SU-DHL-6 (cell line): Measurements from ENCODE around the gene NKAIN4.

Experiments used
- H2AFZ ChIP-seq: fragments of 200-600 bp; sonication (generic); 2 replicates; pipeline ENCODE4 v1.6.1; 2014; ENCODE audit warnings: low read depth, mild to moderate bottlenecking, moderate library complexity, mixed read lengths, antibody characterized with exemption, low read length; ENCODE audit not compliant: severe bottlenecking
- H3F3A ChIP-seq: fragments of 200-600 bp; shearing (Covaris generic); 2 replicates; pipeline ENCODE4 v1.6.0; 2016; ENCODE audit warnings: antibody characterized with exemption, mild to moderate bottlenecking; ENCODE audit not compliant: insufficient read depth
- H3K27ac ChIP-seq: fragments of 200-600 bp; sonication (generic); 2 replicates; pipeline ENCODE4 v1.5.1; 2016; ENCODE audit warnings: low read depth, mild to moderate bottlenecking, low read length, moderate library complexity, mixed read lengths
- H3K27me3 ChIP-seq: fragments of 200-600 bp; sonication (generic), shearing (Covaris generic); 2 replicates; pipeline ENCODE4 v1.6.0; 2014; ENCODE audit warnings: mild to moderate bottlenecking, low read length
- H3K36me3 ChIP-seq: fragments of 200-600 bp; sonication (generic); 2 replicates; pipeline ENCODE4 v1.6.1; 2014; ENCODE audit warnings: mild to moderate bottlenecking, low read length, mixed read lengths
- H3K4me2 ChIP-seq: fragments of 300-600, 200-600 bp; shearing (Covaris generic), sonication (generic); 2 replicates; pipeline ENCODE4 v1.6.0; 2014; ENCODE audit warnings: low read length, low read depth, mild to moderate bottlenecking; ENCODE audit not compliant: poor library complexity, severe bottlenecking
- H3K4me3 ChIP-seq: fragments of 200-600 bp; sonication (generic); 2 replicates; pipeline ENCODE4 v1.5.1; 2014; ENCODE audit warnings: antibody characterized with exemption, low read length, mild to moderate bottlenecking, mixed read lengths; ENCODE audit not compliant: insufficient read depth, poor library complexity, severe bottlenecking
- H3K79me2 ChIP-seq: fragments of 200-600 bp; sonication (generic); 2 replicates; pipeline ENCODE4 v1.6.1; 2014; ENCODE audit warnings: mild to moderate bottlenecking, low read length, moderate library complexity; ENCODE audit not compliant: insufficient read depth
- H3K9ac ChIP-seq: fragments of 200-600 bp; sonication (generic); 2 replicates; pipeline ENCODE4 v1.7.0; 2014; ENCODE audit warnings: mild to moderate bottlenecking, low read length
- H3K9me2 ChIP-seq: fragments of 200-600 bp; sonication (generic); replicated peaks from 2 replicates; pipeline ENCODE4 v1.6.1; 2014; ENCODE audit warnings: low read length; ENCODE audit not compliant: insufficient read depth
- H3K9me3 ChIP-seq: fragments of 200-600 bp; sonication (generic); 2 replicates; pipeline ENCODE4 v1.6.1; 2014; ENCODE audit warnings: low read length, mixed read lengths; ENCODE audit not compliant: insufficient read depth
- H4K20me1 ChIP-seq: fragments of 200-600 bp; sonication (generic); 2 replicates; pipeline ENCODE4 v1.6.1; 2014; ENCODE audit warnings: low read depth, mild to moderate bottlenecking, antibody characterized with exemption, low read length, moderate library complexity, mixed read lengths
- EZH2phosphoT487 ChIP-seq: fragments of 200-600 bp; sonication (generic), shearing (Covaris generic); conservative IDR thresholded peaks from 2 replicates; pipeline ENCODE4 v1.6.1; 2018; ENCODE audit warnings: mild to moderate bottlenecking, antibody characterized with exemption, low read length, moderate library complexity, mixed read lengths
- TF ChIP-seq, protein P1 (sequence below): fragments of 200-600 bp; sonication (generic); IDR thresholded peaks from one replicate; pipeline ENCODE4 v1.5.1; 2017; ENCODE audit warnings: antibody characterized with exemption, mild to moderate bottlenecking, low read length, moderate library complexity; ENCODE audit not compliant: insufficient read depth, poor library complexity, severe bottlenecking

NKAIN4 gene

DNA sequence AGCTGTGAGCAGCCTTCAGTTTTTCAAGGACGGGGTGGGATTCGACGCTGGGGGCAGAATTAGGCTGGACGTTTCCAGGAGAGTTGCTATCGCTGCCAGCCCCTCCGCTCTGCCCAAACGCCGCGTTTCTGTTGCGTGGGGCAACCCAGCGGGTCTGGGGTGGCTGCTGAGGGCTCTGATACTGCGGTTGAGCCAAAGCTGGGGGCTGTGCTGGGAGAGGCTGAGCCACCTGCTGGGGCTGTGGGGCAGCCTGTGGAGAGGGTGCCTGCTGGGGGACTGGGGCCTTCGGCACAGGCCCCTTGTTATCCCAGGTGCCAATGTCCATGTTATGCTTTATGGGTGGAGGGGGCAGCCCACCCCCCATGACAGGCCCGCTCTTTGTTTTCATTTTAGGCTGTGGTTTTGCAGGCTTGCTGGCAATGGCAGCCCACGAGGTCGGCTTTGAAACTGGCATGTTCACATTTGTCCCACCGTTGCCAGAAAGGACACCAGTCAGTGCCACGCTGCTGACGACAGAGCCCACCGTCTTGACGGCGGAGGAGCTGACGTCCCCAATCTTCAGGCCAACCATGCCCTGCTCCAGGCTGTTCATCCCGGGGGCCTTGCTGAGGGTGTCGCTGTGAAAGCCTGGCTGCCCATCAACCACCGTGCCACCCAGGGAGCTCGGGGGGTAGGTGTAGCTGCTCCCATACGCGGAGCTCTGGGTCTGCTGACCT is 51.3 kb downstream of the NKAIN4 start:
- no peak for TF ChIP-seq EZH2phosphoT487
- TF ChIP-seq, protein P1, sequence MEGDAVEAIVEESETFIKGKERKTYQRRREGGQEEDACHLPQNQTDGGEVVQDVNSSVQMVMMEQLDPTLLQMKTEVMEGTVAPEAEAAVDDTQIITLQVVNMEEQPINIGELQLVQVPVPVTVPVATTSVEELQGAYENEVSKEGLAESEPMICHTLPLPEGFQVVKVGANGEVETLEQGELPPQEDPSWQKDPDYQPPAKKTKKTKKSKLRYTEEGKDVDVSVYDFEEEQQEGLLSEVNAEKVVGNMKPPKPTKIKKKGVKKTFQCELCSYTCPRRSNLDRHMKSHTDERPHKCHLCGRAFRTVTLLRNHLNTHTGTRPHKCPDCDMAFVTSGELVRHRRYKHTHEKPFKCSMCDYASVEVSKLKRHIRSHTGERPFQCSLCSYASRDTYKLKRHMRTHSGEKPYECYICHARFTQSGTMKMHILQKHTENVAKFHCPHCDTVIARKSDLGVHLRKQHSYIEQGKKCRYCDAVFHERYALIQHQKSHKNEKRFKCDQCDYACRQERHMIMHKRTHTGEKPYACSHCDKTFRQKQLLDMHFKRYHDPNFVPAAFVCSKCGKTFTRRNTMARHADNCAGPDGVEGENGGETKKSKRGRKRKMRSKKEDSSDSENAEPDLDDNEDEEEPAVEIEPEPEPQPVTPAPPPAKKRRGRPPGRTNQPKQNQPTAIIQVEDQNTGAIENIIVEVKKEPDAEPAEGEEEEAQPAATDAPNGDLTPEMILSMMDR: no peak

DNA sequence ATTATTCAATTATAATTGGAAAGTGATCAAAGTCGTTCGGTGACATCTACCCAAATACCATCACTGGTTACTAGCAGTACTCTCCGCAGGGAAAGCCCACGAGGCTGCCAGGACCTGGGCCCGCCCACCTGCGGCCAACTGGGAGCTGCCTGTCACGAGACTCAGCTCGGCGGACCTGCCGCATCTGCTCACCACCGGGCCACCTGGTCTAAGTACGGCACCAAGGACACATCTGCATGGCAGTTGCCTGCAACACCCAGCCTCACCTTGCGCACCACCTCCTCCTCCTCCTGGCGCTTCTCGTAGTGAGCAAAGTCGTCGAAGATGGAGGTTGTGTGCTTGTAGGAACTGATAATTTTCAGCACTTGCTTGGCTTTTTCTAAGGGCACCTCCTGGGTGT is 52.2 kb downstream of the NKAIN4 start:
- no peak overlapping the region for H3K27ac ChIP-seq
- peaks cover 4% of the 10 kb centered on the region; the same call in 1 of the 2 replicates for H3K36me3 ChIP-seq
- TF ChIP-seq EZH2phosphoT487: no peak
- TF ChIP-seq, protein P1: no peak
- no peaks in the 10 kb centered on the region for H3K9me3 ChIP-seq
- H2AFZ ChIP-seq: no peak overlapping the region
- no peaks in the 10 kb centered on the region for H3F3A ChIP-seq
- H3K27me3 ChIP-seq: no peaks in the 10 kb centered on the region
- H3K4me2 ChIP-seq: no peak overlapping the region
- H4K20me1 ChIP-seq: peaks cover 20% of the 10 kb centered on the region
- no peak overlapping the region for H3K4me3 ChIP-seq
- H3K9ac ChIP-seq: no peak overlapping the region
- H3K9me2 ChIP-seq: no peaks in the 10 kb centered on the region
- H3K79me2 ChIP-seq: peaks cover 90% of the 10 kb centered on the region

More for the DNA sequence above, 51.3 kb downstream of the NKAIN4 start:
- Histone ChIP-seq H3K27me3 (no peaks in the 10 kb centered on the region), H3K9ac (no peak overlapping the region), H3K9me2 (no peaks in the 10 kb centered on the region), H4K20me1 (peaks cover 14% of the 10 kb centered on the region), H3K4me2 (no peak overlapping the region), H3F3A (no peaks in the 10 kb centered on the region), H3K9me3 (no peaks in the 10 kb centered on the region), H2AFZ (no peak overlapping the region), H3K36me3 (peaks cover 4% of the 10 kb centered on the region; the same call in 1 of the 2 replicates), H3K79me2 (peaks cover 89% of the 10 kb centered on the region), H3K27ac (no peak overlapping the region), H3K4me3 (no peak overlapping the region)

DNA sequence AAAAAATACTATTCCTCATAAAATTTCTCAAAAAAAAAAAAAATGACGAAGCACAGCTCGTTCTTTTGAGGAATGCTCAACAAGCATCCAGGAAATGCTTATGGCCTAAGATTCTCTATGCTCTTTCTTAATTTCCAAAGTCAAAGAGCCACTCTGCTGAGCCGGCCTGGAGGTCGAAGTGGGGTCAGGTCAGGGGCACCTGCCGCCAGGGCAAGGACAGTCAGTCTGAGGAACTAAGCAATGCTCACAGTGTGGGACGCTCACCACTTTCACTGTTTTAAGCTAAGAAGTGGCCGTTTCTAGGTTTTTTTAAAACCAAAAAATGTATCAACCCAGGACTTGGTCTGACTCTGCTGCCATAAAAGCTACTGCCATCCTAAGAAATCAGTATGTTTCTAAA is 55.7 kb downstream of the NKAIN4 start:
- H3K9me2 ChIP-seq: no peaks in the 10 kb centered on the region
- TF ChIP-seq EZH2phosphoT487: no peak
- TF ChIP-seq, protein P1: no peak
- no peaks in the 10 kb centered on the region for H3K9me3 ChIP-seq
- no peak overlapping the region for H2AFZ ChIP-seq
- H3K36me3 ChIP-seq: peaks cover 4% of the 10 kb centered on the region; the same call in 1 of the 2 replicates
- H4K20me1 ChIP-seq: peaks cover 25% of the 10 kb centered on the region
- H3F3A ChIP-seq: no peaks in the 10 kb centered on the region
- H3K27me3 ChIP-seq: no peaks in the 10 kb centered on the region
- H3K9ac ChIP-seq: no peak overlapping the region
- no peak overlapping the region for H3K27ac ChIP-seq
- no peak overlapping the region for H3K4me2 ChIP-seq
- no peak overlapping the region for H3K4me3 ChIP-seq
- H3K79me2 ChIP-seq: peaks cover 66% of the 10 kb centered on the region
